MCF 10A (cell line): Measurements from ENCODE around the gene OXLD1. TPM values are rescaled to one million over a fixed set of nuclear protein-coding genes. Genes with fewer than 3 reads are reported as not detected.

ENCODE experiments used
- BruUV-seq: library from RNA; stranded (reverse); fragments of 400-500 nt; replicated peaks from 2 replicates; lab custom pipeline; 2021; lab: Mats Ljungman, UMichigan
- CTCF ChIA-PET: fragments of 300-600 bp; sonication (Branson Sonifier 250); formaldehyde crosslinking; extraction: SDS; loops from one replicate; lab custom pipeline; 2021; ENCODE audit warnings: antibody characterized with exemption, inconsistent platforms; lab: Yijun Ruan, JAX
- POLR2A ChIA-PET: fragments of 300-600, 350-650 bp; sonication (Branson Sonifier 250); formaldehyde crosslinking; extraction: SDS; loops from one replicate; lab custom pipeline; 2020; ENCODE audit warnings: antibody characterized with exemption, inconsistent platforms; lab: Yijun Ruan, JAX
- DNase-seq: peaks from one replicate; pipeline ENCODE4 v3.0.0-alpha.2; 2018; ENCODE audit not compliant: unreplicated experiment
- H3K27ac Mint-ChIP-seq: one replicate; pipeline ENCODE4 v1.8.0; 2022; ENCODE audit warnings: mild to moderate bottlenecking, low read depth, mixed read lengths; ENCODE audit not compliant: unreplicated experiment
- H3K27me3 Mint-ChIP-seq: one replicate; pipeline ENCODE4 v1.8.0; 2022; ENCODE audit warnings: mixed read lengths; ENCODE audit not compliant: insufficient read depth, unreplicated experiment
- H3K36me3 Mint-ChIP-seq: one replicate; pipeline ENCODE4 v1.8.0; 2022; ENCODE audit warnings: mild to moderate bottlenecking, moderate library complexity, mixed read lengths; ENCODE audit not compliant: insufficient read depth, unreplicated experiment
- H3K4me1 Mint-ChIP-seq: one replicate; pipeline ENCODE4 v1.8.0; 2022; ENCODE audit warnings: mixed read lengths; ENCODE audit not compliant: insufficient read depth, unreplicated experiment
- H3K4me3 Mint-ChIP-seq: one replicate; pipeline ENCODE4 v1.8.0; 2022; ENCODE audit warnings: mild to moderate bottlenecking, moderate library complexity, mixed read lengths; ENCODE audit not compliant: unreplicated experiment
- H3K9me3 Mint-ChIP-seq: one replicate; pipeline ENCODE4 v1.8.0; 2022; ENCODE audit warnings: mixed read lengths; ENCODE audit not compliant: unreplicated experiment
- intact Hi-C: fragments of 100-400 bp; cut with micrococcal nuclease; formaldehyde crosslinking; loops from 2 replicates; pipeline ENCODE4 v1.14.1; 2022
- total RNA-seq: library from RNA; stranded (reverse); gene quantifications from 2 replicates; pipeline ENCODE4 v1.2.3, GENCODE V29; 2022
- TF ChIP-seq, protein P1 (sequence below): fragments of 200-600 bp; IDR thresholded peaks from one replicate; pipeline ENCODE4 v1.8.0; 2022; ENCODE audit warnings: antibody characterized with exemption, mild to moderate bottlenecking; ENCODE audit not compliant: unreplicated experiment

OXLD1 gene
- total RNA-seq, 1 experiment from 2014 or later, result 54.8 TPM

DNA sequence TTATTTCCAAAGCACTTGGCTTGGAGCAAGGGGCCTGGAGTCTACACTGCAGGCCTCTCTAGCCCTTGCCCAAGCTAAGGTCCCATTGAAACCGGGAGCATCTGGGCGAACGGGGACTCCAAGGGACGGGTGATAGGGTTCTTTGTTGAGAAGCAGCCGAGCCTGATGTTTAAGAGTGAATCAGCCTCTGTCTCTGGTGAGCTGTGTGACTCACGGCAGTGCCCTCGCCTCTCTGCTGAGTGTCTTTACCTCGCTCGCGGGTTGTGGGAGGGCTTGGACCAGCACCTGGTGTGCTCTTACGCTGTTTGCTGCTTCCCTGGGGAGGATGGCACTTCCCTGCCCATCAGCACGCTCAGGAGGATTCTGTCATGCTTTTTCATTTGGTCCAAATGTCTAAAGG, 18.7 kb upstream of the OXLD1 start:
- Mint-ChIP-seq H3K4me1 (peaks cover 5% of the 10 kb centered on the region), H3K36me3 (peaks cover 48% of the 10 kb centered on the region), H3K9me3 (no peaks in the 10 kb centered on the region), H3K27ac (peak overlapping the region; percentile 89), H3K4me3 (peak overlapping the region; percentile 91), H3K27me3 (no peaks in the 10 kb centered on the region)
- intact Hi-C loops, result no loop called here
- ChIA-PET POLR2A (interaction anchor here (0.6 to 5.0 kb wide), 13 partner anchors 11 to 446 kb away, joined by 3 to 122 read pairs (median 6); partner anchors contain the start of genes CCDC137, FAAP100, MRPL12 and NDUFAF8), CTCF (interaction anchor here (0.6 to 1.7 kb wide), 3 partner anchors 9 to 205 kb away, joined by 4 to 5 read pairs (median 4); no protein-coding TSS in a partner anchor)
- BruUV-seq, result no TSS peak
- TF ChIP-seq, protein P1, sequence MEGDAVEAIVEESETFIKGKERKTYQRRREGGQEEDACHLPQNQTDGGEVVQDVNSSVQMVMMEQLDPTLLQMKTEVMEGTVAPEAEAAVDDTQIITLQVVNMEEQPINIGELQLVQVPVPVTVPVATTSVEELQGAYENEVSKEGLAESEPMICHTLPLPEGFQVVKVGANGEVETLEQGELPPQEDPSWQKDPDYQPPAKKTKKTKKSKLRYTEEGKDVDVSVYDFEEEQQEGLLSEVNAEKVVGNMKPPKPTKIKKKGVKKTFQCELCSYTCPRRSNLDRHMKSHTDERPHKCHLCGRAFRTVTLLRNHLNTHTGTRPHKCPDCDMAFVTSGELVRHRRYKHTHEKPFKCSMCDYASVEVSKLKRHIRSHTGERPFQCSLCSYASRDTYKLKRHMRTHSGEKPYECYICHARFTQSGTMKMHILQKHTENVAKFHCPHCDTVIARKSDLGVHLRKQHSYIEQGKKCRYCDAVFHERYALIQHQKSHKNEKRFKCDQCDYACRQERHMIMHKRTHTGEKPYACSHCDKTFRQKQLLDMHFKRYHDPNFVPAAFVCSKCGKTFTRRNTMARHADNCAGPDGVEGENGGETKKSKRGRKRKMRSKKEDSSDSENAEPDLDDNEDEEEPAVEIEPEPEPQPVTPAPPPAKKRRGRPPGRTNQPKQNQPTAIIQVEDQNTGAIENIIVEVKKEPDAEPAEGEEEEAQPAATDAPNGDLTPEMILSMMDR, result no peak
- DNase-seq, result peak; percentile 65

GRCh38 chr17:81684442-81684911, 18.1 kb upstream of the OXLD1 start:
- CTCF ChIA-PET, result interaction anchor here (0.6 to 0.9 kb wide), 3 partner anchors 16 to 206 kb away, joined by 3 to 5 read pairs (median 4); no protein-coding TSS in a partner anchor
- TF ChIP-seq, protein P1, result no peak
- peak overlapping the region; percentile 91 for H3K4me3 Mint-ChIP-seq
- intact Hi-C loops, result no loop called here
- no peaks in the 10 kb centered on the region for H3K27me3 Mint-ChIP-seq
- H3K9me3 Mint-ChIP-seq, result no peaks in the 10 kb centered on the region
- POLR2A ChIA-PET, result interaction anchor here (0.6 to 5.0 kb wide), 20 partner anchors 12 to 242 kb away, joined by 3 to 122 read pairs (median 6); partner anchors contain the start of genes CCDC137, FAAP100, MCRIP1 and MRPL12
- H3K4me1 Mint-ChIP-seq, result peaks cover 5% of the 10 kb centered on the region
- H3K27ac Mint-ChIP-seq, result peak overlapping the region; percentile 89
- peaks cover 51% of the 10 kb centered on the region for H3K36me3 Mint-ChIP-seq
- no peak for DNase-seq
- TSS peak; percentile 77 for BruUV-seq

DNA sequence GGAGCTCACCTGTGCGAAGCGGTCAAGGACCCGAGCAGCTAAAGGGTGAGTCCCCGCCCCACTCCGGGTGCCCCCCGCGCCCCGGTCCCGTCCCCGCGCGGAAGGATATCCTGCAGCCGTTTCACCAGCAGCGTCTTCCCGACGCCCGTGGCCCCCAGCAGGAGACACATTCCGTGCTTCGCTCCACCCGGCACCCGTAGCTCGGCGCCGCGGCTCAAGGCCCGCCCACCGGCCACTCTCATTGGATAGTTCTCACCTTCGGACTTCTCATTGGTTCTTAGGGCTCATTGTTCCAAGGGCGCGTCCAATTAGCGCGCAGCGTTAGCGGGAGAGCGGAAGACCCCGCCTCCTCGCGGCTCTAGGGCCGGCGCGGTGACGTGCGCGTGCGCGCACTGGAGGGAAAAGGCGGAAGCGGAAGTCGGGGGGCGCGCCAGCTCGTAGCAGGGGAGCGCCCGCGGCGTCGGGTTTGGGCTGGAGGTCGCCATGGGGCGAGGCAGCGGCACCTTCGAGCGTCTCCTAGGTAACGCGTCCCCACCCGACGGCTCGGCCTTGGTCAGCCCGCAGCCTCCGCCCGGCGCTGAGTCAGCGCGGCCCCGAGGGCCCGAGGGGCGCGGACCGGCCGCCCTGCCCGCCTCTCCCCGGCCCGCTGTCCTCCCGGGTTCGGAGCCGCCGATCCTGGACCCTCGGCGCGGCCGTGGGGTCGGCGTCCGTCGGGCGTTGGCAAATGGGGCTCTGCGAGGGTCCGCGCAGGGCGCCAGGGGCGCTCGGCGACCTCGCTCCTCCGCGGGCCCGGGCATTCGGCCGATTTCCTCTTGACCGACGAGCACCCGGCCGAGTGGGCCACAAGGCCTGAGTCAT, 17.4 kb upstream of the OXLD1 start, which contains the start of the genes ARL16 and HGS:
Gene ARL16 (minus strand): TSS at position 214 of the 858 bp plus-strand sequence. CDS start 44 bp downstream, at position 170.
Gene HGS (plus strand): TSS at position 428 of the 858 bp plus-strand sequence. CDS start 56 bp downstream, at position 484.
- TF ChIP-seq, protein P1, result no peak
- peak within 1 kb of the TSS; percentile 89 for H3K27ac Mint-ChIP-seq
- no peaks in the 10 kb centered on the region for H3K9me3 Mint-ChIP-seq
- H3K36me3 Mint-ChIP-seq, result peaks cover 45% of the 10 kb centered on the region
- POLR2A ChIA-PET, result interaction anchor here (0.6 to 5.0 kb wide), 32 partner anchors 8 to 468 kb away, joined by 3 to 122 read pairs (median 4); partner anchors contain the start of genes CCDC137, FAAP100, MCRIP1 and MRPL12
- H3K27me3 Mint-ChIP-seq, result no peaks in the 10 kb centered on the region
- CTCF ChIA-PET, result interaction anchor here (0.7 to 1.0 kb wide), 4 partner anchors 15 to 30 kb away, joined by 3 to 5 read pairs (median 3); no protein-coding TSS in a partner anchor
- DNase-seq, result peak; percentile 99
- intact Hi-C loops, result loop anchor here (1.0 to 2.0 kb wide), 2 partner anchors 17 to 47 kb away; partner anchors contain the start of genes CCDC137, NPLOC4, OXLD1 and TSPAN10
- no TSS peak for BruUV-seq
- peak within 1 kb of the TSS; percentile 91 for H3K4me3 Mint-ChIP-seq
- peaks cover 5% of the 10 kb centered on the region for H3K4me1 Mint-ChIP-seq
